Stimulated activated CD4-positive, alpha-beta T cell treated with anti-CD3 and anti-CD28 coated beads, Interleukin-2, amount 100 ng/mL, for 48 hours (primary cell): ENCODE data around the gene TBXT.

Experiments used
- DNase-seq, 2 donors: peaks; one replicate each; pipeline ENCODE4 v3.0.0-alpha.2; 2020

Gene TBXT

GRCh38 chr6:166109608-166110007 lies 58.0 kb downstream of the TBXT start:
- no peak for DNase-seq
